Fibroblast of skin of left biceps (primary cell): ENCODE measurements around the gene KCND3.

Source experiments
- DNase-seq, 2 experiments: peaks; one replicate each; pipeline ENCODE4 v3.0.0-alpha.2; 2013; ENCODE audit warnings: low read depth in 2 of 2

The KCND3 gene

DNA sequence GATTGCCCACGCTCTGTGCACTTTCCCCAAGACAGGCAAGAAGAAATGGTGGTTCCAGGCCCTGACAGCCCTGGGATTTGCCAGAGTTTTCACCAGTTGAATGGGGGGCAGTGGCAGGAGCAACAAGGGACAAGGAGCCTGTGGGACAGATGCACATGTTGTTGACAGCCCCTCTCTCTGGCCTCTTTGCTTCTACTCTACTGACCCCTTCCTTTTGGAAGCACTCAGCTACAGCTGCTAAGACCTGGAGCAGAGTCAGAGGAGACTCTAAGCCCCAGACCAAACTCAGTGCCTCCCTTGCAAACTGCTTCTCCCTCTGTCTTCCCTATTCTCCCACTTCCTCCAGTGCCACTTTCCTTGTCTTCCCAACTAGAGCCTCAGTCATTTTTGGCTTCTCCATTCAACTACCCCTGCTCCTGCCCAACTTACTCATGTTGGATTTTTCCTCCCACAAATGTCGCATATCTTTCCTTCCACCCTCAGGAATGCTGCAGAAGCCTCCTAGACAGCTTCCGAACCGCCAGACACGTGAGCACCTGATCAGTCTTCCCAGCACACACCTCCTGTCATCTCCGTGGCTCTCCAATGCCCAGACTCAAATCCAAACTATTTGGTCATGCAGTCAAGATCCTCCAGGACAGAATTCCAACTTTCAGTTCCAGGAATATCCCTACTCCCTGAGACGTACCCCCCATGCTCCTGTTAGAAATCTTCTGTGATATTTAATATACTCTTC lies 259.4 kb downstream of the KCND3 start:
- no peak for DNase-seq

DNA sequence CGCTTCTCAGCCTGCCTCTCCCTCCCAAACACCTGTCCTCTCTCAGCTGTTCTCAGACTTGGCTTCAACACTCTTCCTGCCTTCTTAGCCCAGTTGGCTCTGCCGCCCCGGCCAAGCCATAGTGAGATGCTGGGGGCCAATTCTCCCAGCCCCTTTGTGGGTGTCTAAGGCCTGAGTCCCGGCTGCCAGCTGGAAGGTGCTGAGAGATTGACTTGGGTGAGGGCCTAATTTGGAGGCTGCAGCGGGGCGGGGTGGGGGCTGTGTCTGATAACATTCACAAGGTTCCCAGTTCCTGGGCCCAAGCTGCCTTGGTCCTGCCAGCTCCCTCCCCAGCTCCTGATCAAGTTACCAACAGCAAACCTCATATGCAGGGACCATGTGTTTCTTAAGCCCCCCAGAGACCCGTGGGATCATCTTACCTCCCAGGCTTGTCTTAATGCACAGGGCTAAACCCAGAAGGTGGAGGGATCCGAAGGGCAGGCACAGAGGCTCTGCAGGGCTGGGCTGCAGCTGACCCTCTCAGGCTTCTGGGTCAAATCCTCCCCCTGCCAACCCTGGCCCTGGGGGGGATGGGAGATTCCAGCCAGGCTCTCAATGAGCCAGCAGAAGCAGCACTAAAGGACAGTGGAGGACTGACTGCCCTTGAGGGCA lies 260.1 kb downstream of the KCND3 start:
- no peak for DNase-seq

DNA sequence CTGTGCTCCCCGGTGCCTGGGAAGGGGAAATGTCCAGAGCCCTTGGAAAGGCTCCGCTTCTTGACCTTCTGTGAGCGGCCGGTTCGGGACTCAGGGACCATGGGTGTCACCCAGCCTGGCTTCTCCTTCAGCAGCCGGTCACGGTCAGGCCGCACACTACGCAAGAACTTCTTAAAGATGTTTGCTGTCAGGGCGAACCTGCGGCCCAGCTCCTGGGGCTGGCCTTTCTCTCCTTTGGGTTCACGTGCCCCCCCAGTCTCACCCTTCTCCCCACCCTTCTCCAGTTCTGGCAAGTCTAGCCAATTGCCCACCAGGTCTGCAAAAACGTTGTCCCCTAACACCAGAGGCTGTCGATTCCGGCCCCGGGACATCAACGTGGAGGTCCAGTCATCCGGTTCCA lies 262.4 kb downstream of the KCND3 start:
- no peak for DNase-seq

DNA sequence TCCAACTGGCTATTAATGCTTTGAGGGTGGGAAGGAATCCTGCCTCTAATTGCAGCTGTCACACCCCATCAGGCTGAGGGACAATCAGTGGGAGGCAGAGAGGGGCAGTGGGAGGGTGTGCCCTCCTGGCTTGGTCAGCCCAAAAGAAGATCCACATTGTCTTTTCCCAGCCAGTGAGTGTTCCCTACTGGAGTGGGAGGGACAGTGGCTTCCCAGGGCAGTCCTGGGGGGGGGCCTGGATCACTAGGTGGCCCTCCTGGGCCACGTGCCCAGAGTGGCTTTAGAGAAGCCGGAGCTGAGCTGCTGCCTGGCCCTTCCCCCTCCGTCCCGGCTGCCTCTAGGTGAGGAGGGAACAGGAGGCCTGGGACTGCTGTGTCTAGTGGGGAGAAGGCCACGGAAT lies 264.3 kb downstream of the KCND3 start:
- DNase-seq: no peak

DNA sequence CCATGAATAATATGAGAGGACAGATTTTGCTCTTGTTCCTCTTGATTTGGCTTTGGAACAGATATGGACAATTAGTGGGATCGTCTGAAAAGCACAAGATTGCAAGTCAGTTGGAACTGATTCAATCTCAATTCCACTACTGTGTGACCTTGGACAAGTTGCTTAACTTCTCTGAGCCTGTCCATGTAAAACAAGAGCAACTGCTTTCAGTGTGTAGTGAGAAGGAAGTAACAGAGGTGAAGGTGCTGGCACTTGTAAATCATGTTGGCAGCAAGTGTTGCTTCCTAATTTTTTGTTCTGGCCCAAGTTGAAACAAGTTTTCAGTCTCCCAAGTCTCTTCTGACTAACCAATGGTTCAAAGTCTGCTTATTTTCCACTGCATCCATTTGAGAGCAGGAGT lies 265.6 kb downstream of the KCND3 start:
- no peak for DNase-seq

DNA sequence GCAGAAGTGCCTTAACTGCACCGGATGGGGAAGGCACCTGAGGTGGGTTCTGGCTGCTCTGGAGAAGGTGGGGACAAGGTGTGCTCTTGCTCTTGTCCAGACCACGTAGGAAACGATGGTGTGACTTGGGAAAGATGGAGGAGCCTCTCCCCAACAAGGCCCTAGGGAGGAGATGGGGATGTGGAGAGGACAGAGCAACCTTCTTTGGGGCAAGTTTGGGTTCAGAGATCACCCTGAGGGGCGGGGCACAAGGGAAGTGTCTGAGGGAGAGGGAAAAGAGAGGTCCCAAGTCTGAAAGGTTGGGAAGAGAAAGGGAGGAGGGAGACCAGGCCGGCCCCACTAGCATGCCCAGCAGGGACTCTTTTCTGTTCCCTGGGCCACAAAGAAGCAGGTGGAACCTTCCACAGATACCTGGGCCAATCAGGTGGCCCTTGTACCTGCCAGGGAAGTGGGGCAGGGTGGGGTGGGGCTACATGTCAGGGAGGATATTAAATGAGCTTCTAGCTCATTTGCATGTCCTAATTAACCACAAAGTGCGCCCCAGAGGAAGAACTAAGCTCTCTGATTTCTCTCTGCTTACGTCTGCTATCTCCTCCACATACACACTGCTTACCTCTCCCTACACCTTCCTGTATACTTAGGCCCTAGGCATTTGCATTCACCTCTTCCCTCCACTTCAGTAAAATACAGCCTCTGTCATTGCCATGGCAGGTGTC lies 266.2 kb downstream of the KCND3 start:
- DNase-seq: no peak

DNA sequence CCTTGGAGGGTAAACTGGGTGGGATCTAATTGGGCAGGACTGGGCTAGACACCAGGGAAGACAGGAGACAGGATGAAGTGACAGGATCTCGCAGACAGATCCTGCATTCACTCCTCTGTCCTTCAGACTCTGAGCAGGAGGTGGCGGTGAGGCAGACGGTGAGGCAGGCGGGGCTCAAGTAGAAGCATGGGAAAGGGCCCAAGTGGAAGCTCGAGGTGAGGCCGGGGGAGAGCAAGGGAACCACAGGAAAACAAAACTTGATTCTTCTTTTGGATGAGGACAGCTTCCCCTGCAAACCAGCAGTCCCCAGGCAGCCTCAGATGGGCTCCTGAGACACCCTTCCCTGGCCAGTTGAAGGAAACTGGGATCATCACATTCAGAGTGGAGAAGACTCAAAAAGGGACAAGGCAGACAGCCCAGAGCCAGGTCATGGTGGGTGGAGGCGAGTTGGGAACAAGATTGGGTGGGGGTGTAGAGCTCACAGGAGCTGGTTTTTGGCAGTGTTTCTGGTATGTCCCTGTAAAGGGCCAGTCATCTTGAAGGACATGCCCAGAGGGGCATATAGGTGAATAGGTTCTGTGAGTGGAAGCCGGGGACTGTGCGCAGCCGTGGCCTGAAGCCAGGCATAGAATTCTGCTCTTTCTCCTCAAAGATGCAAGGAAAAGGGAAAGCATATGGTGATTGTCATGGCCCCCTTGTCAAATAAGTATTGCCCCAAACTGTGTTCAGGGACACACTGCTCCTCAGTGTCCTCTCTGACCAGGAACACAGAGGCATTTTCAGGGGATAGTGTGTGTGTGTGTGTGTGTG lies 268.3 kb downstream of the KCND3 start:
- DNase-seq: no peak
